ENCODE measurements around the gene AP5Z1.

Gene AP5Z1

GRCh38 chr7:4774658-4775249 is 669 bp upstream of the AP5Z1 start:
- Histone ChIP-seq H3K4me1 (peaks cover 28% of the 10 kb centered on the region), H3K36me3 (peaks cover 36% of the 10 kb centered on the region), H3K27ac (peak overlapping the region; percentile 92), H3K4me3 (peak overlapping the region; percentile 85), H3K27me3 (no peaks in the 10 kb centered on the region), H4K20me1 (peaks cover 43% of the 10 kb centered on the region), H3K9ac (peak overlapping the region; percentile 91), H3K9me3 (no peaks in the 10 kb centered on the region), H3K4me2 (peak overlapping the region; percentile 96)
- no peak for TF ChIP-seq Cebpa-rat (IDR thresholded peaks at IDR 0.05)

- Histone ChIP-seq H3K4me1 (peaks cover 26% of the 10 kb centered on the region), H3K36me3 (peaks cover 48% of the 10 kb centered on the region), H3K27ac (peak overlapping the region; percentile 92)
These were observed 613 bp downstream of the AP5Z1 start for GRCh38 chr7:4775848-4776623.

GRCh38 chr7:4779118-4779517 is 3.7 kb downstream of the AP5Z1 start:
- peaks cover 65% of the 10 kb centered on the region for H3K36me3 ChIP-seq
- no peak overlapping the region for H3K9ac ChIP-seq
- no peaks in the 10 kb centered on the region for H3K27me3 ChIP-seq
- H3K4me1 ChIP-seq = peaks cover 23% of the 10 kb centered on the region
- no peak overlapping the region for H3K4me2 ChIP-seq
- H3K27ac ChIP-seq = no peak overlapping the region
- H4K20me1 ChIP-seq = peaks cover 62% of the 10 kb centered on the region
- no peaks in the 10 kb centered on the region for H3K9me3 ChIP-seq
- H3K4me3 ChIP-seq = no peak overlapping the region
- TF ChIP-seq Cebpa-rat (IDR thresholded peaks at IDR 0.05) = no peak

More at GRCh38 chr7:4775848-4776623, 613 bp downstream of the AP5Z1 start:
- H3K27me3 ChIP-seq = no peaks in the 10 kb centered on the region
- H3K4me3 ChIP-seq = peak overlapping the region; percentile 85
- peaks cover 43% of the 10 kb centered on the region for H4K20me1 ChIP-seq
- H3K9ac ChIP-seq = peak overlapping the region; percentile 91
- no peaks in the 10 kb centered on the region for H3K9me3 ChIP-seq
- peak overlapping the region; percentile 96 for H3K4me2 ChIP-seq
- no peak for TF ChIP-seq Cebpa-rat (IDR thresholded peaks at IDR 0.05)

GRCh38 chr7:4781366-4782069 is 6.1 kb downstream of the AP5Z1 start:
- Histone ChIP-seq H3K4me1 (peaks cover 10% of the 10 kb centered on the region), H4K20me1 (peaks cover 71% of the 10 kb centered on the region), H3K27ac (no peak overlapping the region), H3K36me3 (peaks cover 89% of the 10 kb centered on the region), H3K27me3 (no peaks in the 10 kb centered on the region), H3K4me3 (no peak overlapping the region), H3K9ac (no peak overlapping the region), H3K4me2 (no peak overlapping the region), H3K9me3 (no peaks in the 10 kb centered on the region)
- TF ChIP-seq Cebpa-rat (IDR thresholded peaks at IDR 0.05) = no peak

GRCh38 chr7:4782333-4783291 is 7.2 kb downstream of the AP5Z1 start:
- Histone ChIP-seq H3K4me2 (no peak overlapping the region), H3K27me3 (no peaks in the 10 kb centered on the region), H3K36me3 (peaks cover 89% of the 10 kb centered on the region), H3K9me3 (no peaks in the 10 kb centered on the region), H3K27ac (no peak overlapping the region), H4K20me1 (peaks cover 62% of the 10 kb centered on the region), H3K4me1 (0 out of 2 replicates have a peak, but pooled peaks cover 4% of the 10 kb centered on the region), H3K4me3 (no peak overlapping the region), H3K9ac (no peak overlapping the region)
- no peak for TF ChIP-seq Cebpa-rat (IDR thresholded peaks at IDR 0.05)

GRCh38 chr7:4783292-4783652 is 7.8 kb downstream of the AP5Z1 start:
- no peak for TF ChIP-seq Cebpa-rat (IDR thresholded peaks at IDR 0.05)
- Histone ChIP-seq H3K27ac (no peak overlapping the region), H4K20me1 (peaks cover 58% of the 10 kb centered on the region), H3K9me3 (no peaks in the 10 kb centered on the region), H3K4me2 (no peak overlapping the region), H3K27me3 (no peaks in the 10 kb centered on the region), H3K36me3 (peaks cover 89% of the 10 kb centered on the region), H3K9ac (no peak overlapping the region), H3K4me3 (no peak overlapping the region), H3K4me1 (no peaks in the 10 kb centered on the region)

- Histone ChIP-seq H3K4me1 (no peaks in the 10 kb centered on the region), H3K27me3 (no peaks in the 10 kb centered on the region), H3K36me3 (peaks cover 94% of the 10 kb centered on the region), H3K4me2 (no peak overlapping the region), H4K20me1 (peaks cover 61% of the 10 kb centered on the region), H3K27ac (no peak overlapping the region), H3K9me3 (no peaks in the 10 kb centered on the region), H3K9ac (no peak overlapping the region), H3K4me3 (no peak overlapping the region)
- TF ChIP-seq Cebpa-rat (IDR thresholded peaks at IDR 0.05) = no peak
These were observed 8.4 kb downstream of the AP5Z1 start for GRCh38 chr7:4783762-4784351.

GRCh38 chr7:4784799-4785198 is 9.4 kb downstream of the AP5Z1 start:
- no peak overlapping the region for H3K9ac ChIP-seq
- no peak overlapping the region for H3K4me3 ChIP-seq
- no peak overlapping the region for H3K27ac ChIP-seq
- H3K4me1 ChIP-seq = no peaks in the 10 kb centered on the region
- H4K20me1 ChIP-seq = peaks cover 59% of the 10 kb centered on the region
- H3K4me2 ChIP-seq = no peak overlapping the region
- peaks cover 100% of the 10 kb centered on the region for H3K36me3 ChIP-seq
- no peaks in the 10 kb centered on the region for H3K27me3 ChIP-seq
- H3K9me3 ChIP-seq = no peaks in the 10 kb centered on the region
- no peak for TF ChIP-seq Cebpa-rat (IDR thresholded peaks at IDR 0.05)

GRCh38 chr7:4785371-4785770 is 9.9 kb downstream of the AP5Z1 start:
- H3K9me3 ChIP-seq = no peaks in the 10 kb centered on the region
- H3K9ac ChIP-seq = no peak overlapping the region
- no peak for TF ChIP-seq Cebpa-rat (IDR thresholded peaks at IDR 0.05)
- no peaks in the 10 kb centered on the region for H3K4me1 ChIP-seq
- no peak overlapping the region for H3K4me2 ChIP-seq
- H3K4me3 ChIP-seq = no peak overlapping the region
- no peak overlapping the region for H3K27ac ChIP-seq
- H4K20me1 ChIP-seq = peaks cover 56% of the 10 kb centered on the region
- peaks cover 98% of the 10 kb centered on the region for H3K36me3 ChIP-seq
- H3K27me3 ChIP-seq = no peaks in the 10 kb centered on the region
